Natural killer cell (primary cell): ENCODE measurements around the gene IGFLR1. TPM values are rescaled to one million over a fixed set of nuclear protein-coding genes. Genes with fewer than 3 reads are reported as not detected.

ENCODE experiments used
- ATAC-seq, 3 donors: fragments of 150-1000 bp in 2 of 3; fragments of 200-7000 bp in 1 of 3; cut with Tn5 transposase; 1 replicate in 1 of 3; 2 replicates in 2 of 3; pipeline ENCODE4 v1.10.0; 2021; ENCODE audit warnings: mild to moderate bottlenecking in 2 of 3, moderate library complexity in 2 of 3
- DNase-seq, 2 donors: peaks; one replicate each; pipeline versions ENCODE4 v3.0.0 to v3.0.0-alpha.2; 2013 to 2021; ENCODE audit warnings: mixed read lengths in 1 of 2
- H3K27ac ChIP-seq: one replicate; pipeline ENCODE4 v1.5.1; 2013; ENCODE audit warnings: mild to moderate bottlenecking, low read length
- H3K27me3 ChIP-seq: one replicate; pipeline ENCODE4 v1.6.1; 2013; ENCODE audit warnings: low read length; ENCODE audit not compliant: control insufficient read depth, insufficient read depth
- H3K36me3 ChIP-seq: one replicate; pipeline ENCODE4 v1.6.1; 2013; ENCODE audit warnings: low read length; ENCODE audit not compliant: control insufficient read depth, insufficient read depth
- H3K4me1 ChIP-seq: one replicate; pipeline ENCODE4 v1.6.1; 2013; ENCODE audit warnings: low read length; ENCODE audit not compliant: control insufficient read depth, insufficient read depth
- H3K4me3 ChIP-seq: one replicate; pipeline ENCODE4 v1.5.1; 2013; ENCODE audit warnings: low read length
- H3K9me3 ChIP-seq: one replicate; pipeline ENCODE4 v1.6.1; 2013; ENCODE audit warnings: low read length; ENCODE audit not compliant: control insufficient read depth, insufficient read depth
- H3K27ac Mint-ChIP-seq, 2 donors: one replicate each; pipeline ENCODE4 v1.8.0; 2022; ENCODE audit warnings: mild to moderate bottlenecking in 2 of 2, mixed read lengths in 2 of 2, moderate library complexity in 1 of 2
- H3K27me3 Mint-ChIP-seq, 2 donors: one replicate each; pipeline ENCODE4 v1.8.0; 2022; ENCODE audit warnings: low read depth in 2 of 2, mixed read lengths in 2 of 2
- H3K36me3 Mint-ChIP-seq: one replicate; pipeline ENCODE4 v1.8.0; 2022; ENCODE audit warnings: mixed read lengths
- H3K4me1 Mint-ChIP-seq, 2 donors: one replicate each; pipeline ENCODE4 v1.8.0; 2022; ENCODE audit warnings: mixed read lengths in 2 of 2
- H3K4me3 Mint-ChIP-seq: one replicate; pipeline ENCODE4 v1.8.0; 2022; ENCODE audit warnings: mild to moderate bottlenecking, moderate library complexity, mixed read lengths
- H3K9me3 Mint-ChIP-seq, 2 donors: one replicate each; pipeline ENCODE4 v1.8.0; 2022; ENCODE audit warnings: mixed read lengths in 2 of 2
- CTCF ChIP-seq: fragments of 200-600 bp; IDR thresholded peaks from one replicate; pipeline ENCODE4 v1.8.0; 2022; ENCODE audit warnings: antibody characterized with exemption
- WGBS: methylation state at CpG from one replicate; pipeline ENCODE4 v1.1.7; 2013; ENCODE audit warnings: missing lambda C conversion rate; ENCODE audit not compliant: insufficient coverage; 5-methylcytosine and 5-hydroxymethylcytosine counted together
- intact Hi-C: fragments of 100-400 bp; cut with micrococcal nuclease; formaldehyde crosslinking; loops from one replicate; pipeline ENCODE4 v1.14.2; 2022
- total RNA-seq, 4 donors: library from RNA; stranded (reverse); fragments of 120-200 nt in 1 of 4; gene quantifications; one replicate each; pipeline versions ENCODE4 v1.2.3 to v1.2.4, GENCODE V29; 2013 to 2022

The IGFLR1 gene
- total RNA-seq, 3 donors from 2014 or later (not counting 1 experiment from before 2014, with no cell fraction given), result 57.7 to 75.6 (median 69.6) TPM

DNA sequence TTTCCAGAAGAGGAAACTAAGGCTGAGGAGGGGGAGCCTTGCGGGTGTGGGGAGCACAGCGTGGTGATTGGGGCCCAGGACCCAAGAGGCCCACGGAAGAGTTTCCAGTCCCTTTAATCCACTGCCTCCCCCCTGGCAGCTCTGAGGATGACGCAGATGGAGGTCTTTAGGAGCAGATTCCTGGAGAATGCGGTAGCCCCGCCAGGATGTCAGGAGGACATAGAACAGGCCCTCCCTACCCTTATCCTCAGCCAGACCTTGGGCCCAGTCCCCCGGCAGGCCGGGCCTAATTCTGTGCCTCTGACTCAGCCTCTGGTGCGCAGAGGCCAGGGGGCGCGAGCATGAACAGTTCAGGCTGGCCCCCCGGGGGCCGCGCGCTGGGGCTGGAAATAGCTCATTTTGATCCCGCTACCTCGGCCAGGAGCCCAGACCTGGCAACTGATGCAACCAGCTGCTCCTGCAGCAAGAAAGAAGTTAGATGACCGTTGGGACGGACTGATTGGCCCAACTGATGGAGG is 15.0 kb upstream of the IGFLR1 start:
- DNase-seq, result no peak
- H3K27ac ChIP-seq, result peak overlapping the region; percentile 8
- Mint-ChIP-seq H3K9me3 (no peaks in the 10 kb centered on the region), H3K36me3 (no peaks in the 10 kb centered on the region), H3K27ac (peak overlapping the region; percentile 93 to 97), H3K4me1 (peaks cover 29 to 40% of the 10 kb centered on the region in 2 donors), H3K4me3 (peak overlapping the region; percentile 98), H3K27me3 (peaks cover 0 to 18% of the 10 kb centered on the region in 2 donors)
- H3K27me3 ChIP-seq, result no peaks in the 10 kb centered on the region
- no peaks in the 10 kb centered on the region for H3K9me3 ChIP-seq
- peak overlapping the region; percentile 84 for H3K4me3 ChIP-seq
- 14% methylated on average over 19 of the region's 19 CpGs for WGBS
- intact Hi-C loops, result loop anchor here (5.0 kb wide), 1 partner anchor 115 kb away; the partner anchor contains the start of gene ETV2
- no peak for TF ChIP-seq CTCF
- H3K4me1 ChIP-seq, result peaks cover 29% of the 10 kb centered on the region
- peaks cover 30% of the 10 kb centered on the region for H3K36me3 ChIP-seq
- ATAC-seq, result no peak

DNA sequence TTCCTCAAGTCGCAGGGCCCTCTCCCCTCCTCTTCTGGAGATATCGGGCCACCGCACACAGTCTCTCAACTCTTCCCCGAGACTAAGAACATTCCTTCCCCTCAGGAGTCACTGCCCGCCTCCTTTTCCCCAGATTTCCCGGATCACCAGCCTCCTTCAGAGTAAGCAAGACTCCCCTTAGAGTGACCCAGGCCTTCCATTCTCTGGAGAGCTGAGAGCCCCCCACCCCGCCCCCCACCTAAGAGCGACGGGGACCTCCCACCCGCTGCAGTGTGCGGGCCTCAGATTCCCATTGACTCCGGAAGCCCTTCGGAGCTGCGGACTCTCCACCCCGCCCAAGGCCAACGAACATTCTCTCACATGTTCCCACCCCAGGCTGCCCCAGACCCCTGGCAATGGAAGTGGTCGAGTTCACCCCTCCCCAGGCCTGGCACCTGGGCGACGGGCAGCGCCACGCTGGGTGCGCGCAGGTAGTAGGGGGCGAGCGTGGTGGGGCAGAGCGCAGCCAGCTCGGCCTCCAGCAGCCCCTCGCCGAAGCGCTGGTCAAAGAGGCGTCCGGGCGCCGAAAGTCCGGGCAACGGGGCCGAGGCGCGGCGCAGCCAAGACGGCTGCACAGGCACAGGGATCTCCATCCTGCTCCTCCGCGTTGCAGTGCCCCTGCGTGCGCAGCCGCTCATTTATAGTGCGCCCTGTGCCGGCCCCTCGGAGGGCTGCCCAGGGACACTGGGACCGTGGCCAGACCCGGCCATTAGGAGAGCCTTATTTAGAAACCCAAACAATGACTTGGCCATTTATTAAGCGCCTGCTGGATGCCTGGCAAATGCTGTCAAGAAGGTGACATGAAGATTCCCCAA is 14.4 kb upstream of the IGFLR1 start, which contains the start of gene HSPB6:
HSPB6 (minus strand) TSS at position 653 of the 854 bp plus-strand sequence; CDS start at position 632, 21 bp downstream.
- DNase-seq (no peak), ATAC-seq (no peak)
- H3K4me1 ChIP-seq, result peaks cover 29% of the 10 kb centered on the region
- peak within 1 kb of the TSS; percentile 93 to 97 for H3K27ac Mint-ChIP-seq
- 17% methylated on average over 51 of the region's 52 CpGs for WGBS
- intact Hi-C loops, result loop anchor here (5.0 kb wide), 1 partner anchor 114 kb away; the partner anchor contains the start of gene ETV2
- H3K9me3 ChIP-seq, result no peaks in the 10 kb centered on the region
- H3K27ac ChIP-seq, result peak within 1 kb of the TSS; percentile 8
- H3K4me1 Mint-ChIP-seq, result peaks cover 29 to 40% of the 10 kb centered on the region in 2 donors
- no peak for TF ChIP-seq CTCF
- peak within 1 kb of the TSS; percentile 98 for H3K4me3 Mint-ChIP-seq
- H3K36me3 Mint-ChIP-seq, result no peaks in the 10 kb centered on the region
- no peaks in the 10 kb centered on the region for H3K9me3 Mint-ChIP-seq
- H3K4me3 ChIP-seq, result peak within 1 kb of the TSS; percentile 84
- H3K27me3 ChIP-seq, result no peaks in the 10 kb centered on the region
- peaks cover 29% of the 10 kb centered on the region for H3K36me3 ChIP-seq
- H3K27me3 Mint-ChIP-seq, result peaks cover 0 to 18% of the 10 kb centered on the region in 2 donors

GRCh38 chr19:35755550-35756376 is 13.5 kb upstream of the IGFLR1 start:
- H3K4me1 Mint-ChIP-seq, result peaks cover 29 to 40% of the 10 kb centered on the region in 2 donors
- no peak overlapping the region for H3K4me3 ChIP-seq

More at GRCh38 chr19:35755550-35756376, 13.5 kb upstream of the IGFLR1 start:
- peaks cover 25% of the 10 kb centered on the region for H3K36me3 ChIP-seq
- intact Hi-C loops, result loop anchor here (5.0 kb wide), 1 partner anchor 113 kb away; the partner anchor contains the start of gene ETV2
- no peaks in the 10 kb centered on the region for H3K9me3 ChIP-seq
- Mint-ChIP-seq H3K9me3 (no peaks in the 10 kb centered on the region), H3K4me3 (peak overlapping the region; percentile 23), H3K27me3 (peaks cover 0 to 18% of the 10 kb centered on the region in 2 donors), H3K36me3 (no peaks in the 10 kb centered on the region), H3K27ac (no peak overlapping the region)
- TF ChIP-seq CTCF, result no peak
- no peak overlapping the region for H3K27ac ChIP-seq
- WGBS, result 40% methylated on average over 74 of the region's 74 CpGs
- H3K4me1 ChIP-seq, result peaks cover 29% of the 10 kb centered on the region
- H3K27me3 ChIP-seq, result no peaks in the 10 kb centered on the region
- DNase-seq (peak in 1 of 2 donors; percentile 77), ATAC-seq (no peak)
